SK-N-SH treated with all-trans-retinoic acid at 6 μM for 48 hours (cell line): ENCODE data around the gene CCDC124.

ENCODE experiments used
- ARNTL ChIP-seq: fragments of 450-650 bp; formaldehyde crosslinking; IDR thresholded peaks from 2 replicates; pipeline ENCODE4 v1.5.0; 2020; ENCODE audit warnings: low read depth, mild to moderate bottlenecking, moderate library complexity, borderline replicate concordance
- TF ChIP-seq, protein P1 (sequence below): fragments of 250-450 bp; sonication (Bioruptor Pico); IDR thresholded peaks from 2 replicates; pipeline ENCODE4 v1.8.0; 2020; ENCODE audit warnings: mild to moderate bottlenecking, moderate library complexity, borderline replicate concordance

DNA sequence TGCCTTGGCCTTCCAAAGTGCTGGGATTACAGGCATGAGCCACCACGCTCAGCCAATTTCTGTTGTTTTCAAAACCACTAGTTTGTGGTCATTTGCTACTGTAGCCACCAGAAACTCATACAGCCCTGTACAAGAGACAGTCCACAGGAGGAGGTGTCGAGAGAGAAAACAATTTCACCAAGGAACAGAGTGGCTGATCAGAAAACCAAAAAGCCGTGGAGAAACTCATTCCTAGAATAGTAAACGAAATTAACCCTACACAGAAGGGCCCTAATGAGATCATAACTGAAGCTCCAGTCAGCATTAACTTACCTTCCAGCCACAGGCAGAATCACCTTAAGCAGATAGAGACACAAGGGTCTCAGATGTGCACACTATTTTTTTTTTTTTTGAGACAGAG lies 3.8 kb upstream of the CCDC124 start:
- TF ChIP-seq, protein P1, sequence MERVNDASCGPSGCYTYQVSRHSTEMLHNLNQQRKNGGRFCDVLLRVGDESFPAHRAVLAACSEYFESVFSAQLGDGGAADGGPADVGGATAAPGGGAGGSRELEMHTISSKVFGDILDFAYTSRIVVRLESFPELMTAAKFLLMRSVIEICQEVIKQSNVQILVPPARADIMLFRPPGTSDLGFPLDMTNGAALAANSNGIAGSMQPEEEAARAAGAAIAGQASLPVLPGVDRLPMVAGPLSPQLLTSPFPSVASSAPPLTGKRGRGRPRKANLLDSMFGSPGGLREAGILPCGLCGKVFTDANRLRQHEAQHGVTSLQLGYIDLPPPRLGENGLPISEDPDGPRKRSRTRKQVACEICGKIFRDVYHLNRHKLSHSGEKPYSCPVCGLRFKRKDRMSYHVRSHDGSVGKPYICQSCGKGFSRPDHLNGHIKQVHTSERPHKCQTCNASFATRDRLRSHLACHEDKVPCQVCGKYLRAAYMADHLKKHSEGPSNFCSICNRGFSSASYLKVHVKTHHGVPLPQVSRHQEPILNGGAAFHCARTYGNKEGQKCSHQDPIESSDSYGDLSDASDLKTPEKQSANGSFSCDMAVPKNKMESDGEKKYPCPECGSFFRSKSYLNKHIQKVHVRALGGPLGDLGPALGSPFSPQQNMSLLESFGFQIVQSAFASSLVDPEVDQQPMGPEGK (CRISPR knock-in tag) = no peak
- TF ChIP-seq ARNTL (CRISPR knock-in tag) = no peak
